Activated CD4-positive, alpha-beta T cell treated with anti-CD3 and anti-CD28 coated beads for 48 hours (primary cell): Measurements from ENCODE around the gene DYDC1.
"Not testable (repeated sequence)": the region's sequence is repeated elsewhere in the genome, so short reads cannot be mapped to it uniquely, and the experiment has no call there.

Source experiments
- DNase-seq: peaks from one replicate; pipeline ENCODE4 v3.0.0-alpha.2; 2020

The DYDC1 gene

GRCh38 chr10:80333983-80334382, 22.6 kb downstream of the DYDC1 start:
- DNase-seq: no peak

- no peak for DNase-seq
These were observed 31.6 kb downstream of the DYDC1 start for GRCh38 chr10:80324891-80325364.

- DNase-seq: no peak
These were observed 32.5 kb downstream of the DYDC1 start for GRCh38 chr10:80324086-80324485.

DNA sequence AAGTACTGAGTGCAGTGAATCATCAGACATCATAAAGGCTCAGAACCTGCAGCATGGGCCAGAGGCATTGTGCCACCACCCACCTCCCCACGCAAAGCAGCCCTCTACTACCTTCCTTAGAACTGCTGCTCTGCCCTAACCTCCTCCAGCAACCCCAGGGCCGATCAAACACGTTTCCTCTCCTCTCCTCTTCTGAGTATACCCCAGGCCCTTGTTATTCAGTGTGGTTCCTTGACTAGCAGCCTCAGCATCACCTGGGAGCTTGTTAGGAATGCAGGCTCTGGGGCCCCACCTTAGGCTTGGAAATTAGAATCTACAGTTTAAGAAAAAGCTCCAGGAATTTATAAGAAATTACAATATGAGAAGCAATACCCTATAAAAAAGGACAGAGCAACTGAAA, 33.2 kb downstream of the DYDC1 start:
- DNase-seq: peak; percentile 4

DNA sequence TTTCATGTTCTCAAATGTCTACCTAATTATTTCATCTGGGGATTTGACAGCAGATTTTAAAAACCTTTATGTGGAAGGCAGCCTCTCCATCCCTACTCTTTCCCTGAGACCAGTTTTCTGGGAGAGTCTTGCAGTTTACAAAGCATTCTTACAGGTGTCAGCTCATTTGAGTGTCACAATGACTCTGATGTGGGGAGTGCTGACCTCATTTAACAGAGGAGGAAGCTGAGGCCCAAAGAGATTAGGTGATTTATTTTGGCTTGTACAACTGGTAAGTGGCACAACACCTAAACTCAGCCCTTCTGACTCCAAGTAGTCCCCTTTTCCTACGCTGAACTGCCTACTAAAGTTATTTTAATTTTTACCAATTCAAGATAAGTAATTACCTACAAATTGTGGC, 33.8 kb downstream of the DYDC1 start:
- no peak for DNase-seq

- DNase-seq: no peak
These were observed 34.4 kb downstream of the DYDC1 start for GRCh38 chr10:80322158-80322557.

DNA sequence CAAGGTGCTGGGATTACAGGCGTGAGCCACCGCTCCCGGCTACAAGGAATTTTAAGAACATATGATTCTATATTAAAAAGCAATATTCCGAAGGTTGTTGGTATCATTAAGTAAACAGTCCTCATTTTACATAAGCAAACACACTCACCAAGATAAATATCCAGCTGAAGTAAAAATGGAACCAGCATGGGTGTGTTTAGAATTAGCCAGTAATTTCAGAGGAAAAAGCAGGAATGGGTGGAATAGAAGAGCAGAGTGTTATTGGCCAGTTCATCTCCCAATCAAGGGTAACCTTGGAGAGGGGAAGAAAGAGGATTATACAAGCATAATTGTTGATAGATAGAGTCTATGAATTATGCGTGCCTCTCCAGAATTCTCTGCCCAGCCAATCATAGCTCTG, 35.4 kb downstream of the DYDC1 start:
- DNase-seq: no peak

- no peak for DNase-seq
These were observed 36.2 kb downstream of the DYDC1 start for GRCh38 chr10:80320377-80320776.

DNA sequence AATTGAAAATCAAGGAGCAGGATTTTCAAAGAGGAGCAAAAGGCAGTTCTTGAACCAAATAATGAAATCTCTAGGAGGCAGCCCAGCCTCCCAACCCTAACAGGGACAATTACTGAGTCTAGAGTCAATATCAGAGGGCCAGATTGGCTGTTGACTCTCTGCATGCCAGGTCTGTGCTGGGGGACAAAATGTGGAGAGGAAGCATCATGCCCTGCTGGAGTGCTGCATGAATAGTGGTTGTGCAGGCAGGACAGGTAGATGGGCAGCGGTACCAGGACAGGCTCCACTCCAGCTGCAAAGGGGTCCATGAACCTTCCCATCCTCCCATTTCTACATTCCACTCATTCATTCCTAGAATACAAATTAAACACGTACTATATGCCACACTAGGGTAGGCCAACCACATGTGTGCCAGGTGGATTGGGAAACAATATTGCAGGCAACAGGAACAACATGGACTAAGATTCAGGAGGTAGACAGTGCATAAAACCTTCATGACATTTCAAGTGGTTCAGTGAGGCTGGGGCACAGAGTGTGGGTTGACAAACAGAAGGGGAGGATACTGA, 36.7 kb downstream of the DYDC1 start:
- DNase-seq: no peak

GRCh38 chr10:80319318-80319717, 37.2 kb downstream of the DYDC1 start:
- no peak for DNase-seq

GRCh38 chr10:80318742-80319141, 37.8 kb downstream of the DYDC1 start:
- no peak for DNase-seq

GRCh38 chr10:80315391-80315790, 41.2 kb downstream of the DYDC1 start:
- no peak for DNase-seq

DNA sequence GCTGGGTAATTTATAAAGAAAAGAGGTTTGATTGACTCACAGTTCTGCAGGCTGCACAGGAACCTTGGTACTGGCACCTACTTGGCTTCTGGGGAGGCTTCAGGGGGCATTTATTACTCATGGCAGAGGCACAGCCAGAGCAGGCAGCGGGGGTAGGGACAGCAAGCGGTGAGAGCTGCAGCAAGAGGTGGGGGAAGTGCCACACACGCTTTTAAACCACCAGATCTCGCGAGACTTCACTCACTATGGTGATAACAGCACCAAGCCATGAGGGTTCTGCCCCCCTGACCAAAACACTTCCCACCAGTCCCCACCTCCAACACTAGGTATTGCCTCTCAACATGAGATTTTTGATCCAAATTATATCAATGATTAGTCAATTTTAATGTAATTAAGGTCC, 43.0 kb downstream of the DYDC1 start:
- DNase-seq: no peak

DNA sequence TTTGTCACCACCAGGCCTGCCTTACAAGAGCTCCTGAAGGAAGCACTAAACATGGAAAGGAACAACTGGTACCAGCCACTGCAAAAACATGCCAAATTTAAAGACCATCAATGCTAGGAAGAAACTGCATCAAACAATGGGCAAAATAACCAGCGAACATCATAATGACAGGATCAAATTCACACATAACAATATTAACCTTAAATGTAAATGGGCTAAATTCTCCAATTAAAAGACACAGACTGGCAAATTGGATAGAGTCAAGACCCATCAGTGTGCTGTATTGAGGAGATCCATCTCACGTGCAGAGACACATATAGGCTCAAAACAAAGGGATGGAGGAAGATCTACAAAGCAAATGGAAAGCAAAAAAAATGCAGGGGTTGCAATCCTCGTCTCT, 50.6 kb downstream of the DYDC1 start:
- DNase-seq: not testable (repeated sequence)

- no peak for DNase-seq
These were observed 59.6 kb downstream of the DYDC1 start for GRCh38 chr10:80296942-80297341.

GRCh38 chr10:80292607-80293239, 63.8 kb downstream of the DYDC1 start:
- no peak for DNase-seq

DNA sequence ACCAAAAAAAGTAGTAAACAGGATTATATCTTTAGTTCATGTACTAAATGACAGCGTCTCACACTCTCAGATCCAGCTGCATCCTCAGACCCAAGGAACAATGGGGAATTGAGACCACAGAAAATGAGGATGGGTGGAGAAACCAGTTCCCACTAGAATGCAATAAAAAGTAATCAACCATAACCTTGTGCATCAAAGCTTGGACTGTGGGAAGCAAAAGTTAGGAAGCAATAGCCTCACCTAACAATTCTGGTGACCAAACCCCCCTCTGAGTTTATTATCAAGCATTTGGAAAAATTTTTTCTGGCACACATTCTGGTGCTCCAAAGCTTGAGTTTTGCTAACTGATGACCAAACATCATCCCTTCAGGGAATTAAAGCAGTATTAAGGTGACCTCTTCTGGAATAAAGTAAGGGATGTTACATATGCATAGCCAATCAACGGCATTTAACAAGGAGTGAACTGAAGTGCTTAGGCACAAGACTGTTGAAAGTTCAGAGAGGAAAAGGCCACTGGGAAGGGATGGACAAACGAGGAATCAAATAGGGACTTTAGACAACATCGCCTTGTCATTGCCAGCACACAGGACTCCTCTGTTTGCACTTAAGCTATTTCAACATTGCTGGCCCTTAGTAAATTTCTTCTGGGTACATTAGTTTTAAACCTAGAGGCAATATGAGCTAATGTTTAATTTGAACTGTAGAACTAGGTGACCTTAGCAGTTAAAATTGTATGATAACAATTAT, 65.9 kb downstream of the DYDC1 start:
- no peak for DNase-seq

GRCh38 chr10:80289451-80290287, 66.9 kb downstream of the DYDC1 start, which contains the start of gene MAT1A:
MAT1A (minus strand) TSS chr10:80289658; CDS start chr10:80289423, 235 bp downstream.
- DNase-seq: no peak

GRCh38 chr10:80288849-80289248, 67.7 kb downstream of the DYDC1 start:
- DNase-seq: no peak
